Esophagus muscularis mucosa (tissue), 4 donors: ENCODE data around the gene TAS1R2. TPM values are rescaled to one million over a fixed set of nuclear protein-coding genes. Genes with fewer than 3 reads are reported as not detected.

ENCODE experiments used
- DNase-seq: peaks from one replicate; pipeline ENCODE4 v3.0.0-alpha.2; 2017; ENCODE audit errors: extremely low spot score
- H3K27ac ChIP-seq, 4 donors: fragments of 200-600 bp; sonication (generic); replicated peaks in 1 of 4; 1 replicate in 3 of 4; 2 replicates in 1 of 4; pipeline ENCODE4 v1.5.1; 2016 to 2019; ENCODE audit warnings: mild to moderate bottlenecking in 1 of 4
- H3K27me3 ChIP-seq, 4 donors: fragments of 200-600 bp; sonication (generic); one replicate each; pipeline versions ENCODE4 v1.5.1 to v1.6.0; 2016 to 2019
- H3K36me3 ChIP-seq, 4 donors: fragments of 200-600 bp; sonication (generic); one replicate each; pipeline ENCODE4 v1.5.1; 2016 to 2019
- H3K4me1 ChIP-seq, 4 donors: fragments of 200-600 bp; sonication (generic); one replicate each; pipeline ENCODE4 v1.5.1; 2016 to 2019
- H3K4me3 ChIP-seq, 4 donors: fragments of 200-600 bp; sonication (generic); 1 replicate in 2 of 4; 2 replicates in 2 of 4; pipeline ENCODE4 v1.5.1; 2016 to 2019; ENCODE audit warnings: mild to moderate bottlenecking in 4 of 4, moderate library complexity in 1 of 4
- H3K9me3 ChIP-seq, 4 donors: fragments of 200-600 bp; sonication (generic); 1 replicate in 3 of 4; 2 replicates in 1 of 4; pipeline ENCODE4 v1.5.1; 2016 to 2019
- CTCF ChIP-seq, 3 experiments: fragments of 200-600 bp in 2 of 3; fragments of 450-650 bp in 1 of 3; sonication (generic) in 2 of 3; IDR thresholded peaks; one replicate each; pipeline ENCODE4 v1.5.1; 2017 to 2019; ENCODE audit warnings: antibody characterized with exemption in 3 of 3, mild to moderate bottlenecking in 2 of 3, moderate library complexity in 1 of 3
- EP300 ChIP-seq: sonication (generic); formaldehyde crosslinking; IDR thresholded peaks from one replicate; pipeline ENCODE4 v1.6.1; 2017; ENCODE audit warnings: antibody characterized with exemption
- POLR2A ChIP-seq: fragments of 450-650 bp; IDR thresholded peaks from one replicate; pipeline ENCODE4 v1.6.1; 2017; ENCODE audit warnings: antibody characterized with exemption, moderate library complexity, mild to moderate bottlenecking, low read depth
- POLR2AphosphoS5 ChIP-seq, 2 donors: sonication (generic); formaldehyde crosslinking; IDR thresholded peaks; one replicate each; pipeline ENCODE4 v1.6.1; 2017; ENCODE audit warnings: antibody characterized with exemption in 2 of 2
- WGBS: methylation state at CpG from one replicate; pipeline ENCODE4 v1.1.5; 2018; 5-methylcytosine and 5-hydroxymethylcytosine counted together
- intact Hi-C: fragments of 100-400 bp; cut with DNase I; formaldehyde crosslinking; loops from one replicate; pipeline ENCODE4 v1.15.1; 2023
- total RNA-seq, 4 donors: library from RNA; depleted of rRNA; stranded (reverse); fragments of >200 nt; gene quantifications; one replicate each; pipeline versions ENCODE4 v1.1.0 to v1.2.1, GENCODE V29; 2016

TAS1R2 gene
- total RNA-seq, 4 donors from 2014 or later: not detected

DNA sequence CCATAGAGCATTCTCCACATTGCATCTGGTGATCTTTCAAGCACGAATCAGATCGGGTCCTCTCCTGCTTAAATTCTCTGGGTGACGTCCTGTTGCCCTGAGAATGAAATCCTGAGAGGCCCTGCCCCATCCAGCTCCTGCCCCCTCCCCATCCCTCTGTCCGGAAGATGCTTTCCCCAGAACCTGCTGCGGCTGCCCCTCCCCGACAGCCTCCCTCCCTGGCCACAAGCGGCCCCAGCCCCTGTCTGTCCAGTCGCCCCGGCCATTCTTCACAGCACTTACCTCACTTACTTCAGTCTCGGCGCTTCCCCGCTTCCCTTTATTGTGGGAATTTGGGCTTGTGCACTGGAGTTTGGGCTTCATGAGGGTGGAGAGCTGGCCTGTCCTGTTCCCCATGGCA lies 40.3 kb downstream of the TAS1R2 start:
- DNase-seq: no peak
- no peaks in the 10 kb centered on the region for H3K36me3 ChIP-seq
- peaks cover 0 to 8% (median 6%) of the 10 kb centered on the region in 4 donors for H3K4me1 ChIP-seq
- 51% methylated on average over 12 of the region's 12 CpGs for WGBS
- intact Hi-C loops: no loop called here
- H3K27ac ChIP-seq: no peak overlapping the region
- no peaks in the 10 kb centered on the region for H3K9me3 ChIP-seq
- H3K4me3 ChIP-seq: no peak overlapping the region
- TF ChIP-seq POLR2AphosphoS5 (IDR thresholded peaks at IDR 0.05) (no peak), CTCF (IDR thresholded peaks at IDR 0.05) (no peak), POLR2A (no peak), EP300 (no peak)
- peaks cover 0 to 77% (median 10%) of the 10 kb centered on the region in 4 donors for H3K27me3 ChIP-seq

GRCh38 chr1:18817795-18818435 lies 41.5 kb downstream of the TAS1R2 start:
- no peak overlapping the region for H3K4me3 ChIP-seq
- H3K4me1 ChIP-seq: peaks cover 0 to 8% (median 6%) of the 10 kb centered on the region in 4 donors
- WGBS: 53% methylated on average over 22 of the region's 22 CpGs
- H3K27me3 ChIP-seq: peaks cover 0 to 83% (median 10%) of the 10 kb centered on the region in 4 donors
- no peaks in the 10 kb centered on the region for H3K9me3 ChIP-seq
- no peaks in the 10 kb centered on the region for H3K36me3 ChIP-seq
- no peak overlapping the region for H3K27ac ChIP-seq
- DNase-seq: no peak
- TF ChIP-seq EP300 (no peak), POLR2AphosphoS5 (IDR thresholded peaks at IDR 0.05) (no peak), POLR2A (no peak), CTCF (IDR thresholded peaks at IDR 0.05) (no peak)
- intact Hi-C loops: no loop called here

DNA sequence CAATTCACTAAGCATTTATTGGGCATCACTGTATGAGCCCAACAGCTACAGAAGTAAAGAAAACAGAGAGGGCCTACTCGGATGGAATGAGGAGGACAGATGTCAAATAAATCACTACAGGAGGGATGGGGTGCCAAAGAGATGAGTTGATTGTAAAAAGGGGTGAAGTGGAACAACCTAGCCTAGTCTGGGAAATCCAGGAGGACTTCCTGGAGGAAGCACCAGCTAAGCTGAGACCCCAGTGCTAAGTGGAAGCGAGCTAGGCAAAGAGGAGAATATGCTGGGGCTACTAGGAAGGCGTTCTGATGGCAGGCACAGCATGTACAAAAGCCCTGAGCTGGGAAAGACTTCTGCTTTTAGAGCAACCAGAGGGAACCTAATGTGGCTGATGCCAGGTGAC lies 42.1 kb downstream of the TAS1R2 start:
- Histone ChIP-seq H3K4me1 (peaks cover 0 to 8% (median 6%) of the 10 kb centered on the region in 4 donors), H3K36me3 (no peaks in the 10 kb centered on the region), H3K4me3 (no peak overlapping the region), H3K27ac (no peak overlapping the region), H3K27me3 (peaks cover 0 to 83% (median 10%) of the 10 kb centered on the region in 4 donors), H3K9me3 (no peaks in the 10 kb centered on the region)
- intact Hi-C loops: no loop called here
- WGBS: 82% methylated on average over 3 of the region's 3 CpGs
- no peak for DNase-seq
- no peak for TF ChIP-seq POLR2AphosphoS5 (IDR thresholded peaks at IDR 0.05)
- TF ChIP-seq POLR2A: no peak
- TF ChIP-seq CTCF (IDR thresholded peaks at IDR 0.05): no peak
- no peak for TF ChIP-seq EP300

DNA sequence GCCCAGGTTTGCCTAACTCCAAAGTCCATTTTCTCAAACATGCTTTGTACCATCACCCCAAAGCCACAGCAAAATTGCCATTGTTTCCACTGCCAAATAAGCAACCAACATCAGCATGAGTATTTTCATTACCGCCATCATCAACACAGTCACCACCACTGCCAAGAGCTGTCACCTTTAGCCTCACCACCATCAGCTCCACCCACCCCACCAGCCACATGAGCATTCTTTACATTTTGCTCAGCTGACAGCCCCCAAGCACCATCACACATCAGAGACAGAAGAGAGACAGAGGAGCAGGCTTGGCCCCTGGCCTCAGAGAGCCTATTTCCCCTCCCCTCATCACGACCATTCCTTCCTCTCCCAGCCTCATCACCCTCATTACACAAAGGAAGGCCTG lies 42.7 kb downstream of the TAS1R2 start:
- peaks cover 0 to 86% (median 10%) of the 10 kb centered on the region in 4 donors for H3K27me3 ChIP-seq
- intact Hi-C loops: no loop called here
- 72% methylated on average over 2 of the region's 2 CpGs for WGBS
- no peaks in the 10 kb centered on the region for H3K9me3 ChIP-seq
- H3K4me3 ChIP-seq: no peak overlapping the region
- H3K36me3 ChIP-seq: no peaks in the 10 kb centered on the region
- DNase-seq: no peak
- H3K27ac ChIP-seq: no peak overlapping the region
- TF ChIP-seq POLR2AphosphoS5 (IDR thresholded peaks at IDR 0.05): no peak
- no peak for TF ChIP-seq EP300
- no peak for TF ChIP-seq POLR2A
- no peak for TF ChIP-seq CTCF (IDR thresholded peaks at IDR 0.05)
- peaks cover 0 to 8% (median 6%) of the 10 kb centered on the region in 4 donors for H3K4me1 ChIP-seq
